ENCODE data around the gene PDE7B. TPM values are rescaled to one million over a fixed set of nuclear protein-coding genes. Genes with fewer than 3 reads are reported as not detected.

The PDE7B gene
- total and polyA plus RNA-seq, 2 of the 8 experiments (the other 6 are each of a cell fraction or from before 2014, with no cell fraction given): not detected

- Histone ChIP-seq H3K9ac (replicated peaks in 1 of 4; ENCODE audit: extremely low read depth in 1 of 4, low read depth in 3 of 4, low read length in 3 of 4) (no peak overlapping the region), H3K14ac (ENCODE audit: insufficient read length) (no peak overlapping the region), H2BK20ac (ENCODE audit: low read length) (no peak overlapping the region), H3K27me3 (replicated peaks in 1 of 4; ENCODE audit: control insufficient read depth in 3 of 4, extremely low read depth in 1 of 4, insufficient read depth in 3 of 4, low read length in 3 of 4) (no peaks in the 10 kb centered on the region), H3K4ac (replicated peaks; ENCODE audit: insufficient read length, low read depth, low read length) (no peak overlapping the region), H2BK15ac (ENCODE audit: low read length) (no peak overlapping the region), H2BK12ac (ENCODE audit: low read depth, low read length) (no peak overlapping the region), H3K4me2 (ENCODE audit: insufficient read depth in 1 of 2, low read depth in 2 of 2, low read length in 2 of 2) (no peak overlapping the region), H3K23me2 (ENCODE audit: low read depth, low read length) (no peaks in the 10 kb centered on the region), H3K79me2 (ENCODE audit: control insufficient read depth in 1 of 2, insufficient read depth in 2 of 2, low read length in 2 of 2) (no peaks in the 10 kb centered on the region), H2BK120ac (replicated peaks; ENCODE audit: low read depth, low read length) (no peak overlapping the region), H4K20me1 (replicated peaks in 1 of 2; ENCODE audit: control insufficient read depth in 1 of 2, insufficient read depth in 2 of 2, low read length in 2 of 2) (no peaks in the 10 kb centered on the region), H3K18ac (ENCODE audit: extremely low read depth, low read length) (no peak overlapping the region), H3K4me1 (replicated peaks in 1 of 4; ENCODE audit: control insufficient read depth in 3 of 4, insufficient read depth in 4 of 4, low read length in 3 of 4) (no peaks in the 10 kb centered on the region), H3K56ac (replicated peaks; ENCODE audit: insufficient read length, low read depth, low read length) (no peak overlapping the region), H4K5ac (ENCODE audit: insufficient read length, low read depth, low read length) (no peak overlapping the region), H3K9me3 (ENCODE audit: insufficient read depth in 2 of 2, low read depth in 1 of 2, low read length in 1 of 2) (no peaks in the 10 kb centered on the region), H2AK5ac (ENCODE audit: low read depth, low read length) (no peak overlapping the region), H3K27ac (ENCODE audit: low read depth, low read length) (no peak overlapping the region), H4K8ac (ENCODE audit: extremely low read depth, insufficient read depth, low read length) (no peak overlapping the region), H3K4me3 (ENCODE audit: extremely low read depth in 1 of 4, insufficient read depth in 2 of 4, low read depth in 3 of 4, low read length in 4 of 4) (no peak overlapping the region), H4K91ac (replicated peaks; ENCODE audit: insufficient read length, low read length) (no peak overlapping the region), H3K36me3 (ENCODE audit: control insufficient read depth in 2 of 4, insufficient read depth in 4 of 4, low read length in 3 of 4) (no peaks in the 10 kb centered on the region), H2BK5ac (ENCODE audit: low read depth, low read length) (no peak overlapping the region), H3K79me1 (ENCODE audit: low read depth, low read length) (no peaks in the 10 kb centered on the region), H2AFZ (ENCODE audit: low read length) (no peak overlapping the region), H3K23ac (ENCODE audit: insufficient read length) (no peak overlapping the region)
- no peak for FAIRE-seq
- ChIA-PET CTCF (ENCODE audit: partially characterized antibody) (interaction anchor here (1.0 to 2.7 kb wide), 3 partner anchors 18 to 38 kb away, joined by 3 to 7 read pairs (median 4); no protein-coding TSS in a partner anchor), POLR2A (ENCODE audit: partially characterized antibody) (no interaction called here)
- no peak for DNase-seq (ENCODE audit: low read depth in 1 of 2, low spot score in 2 of 2)
- TF ChIP-seq JUND (IDR thresholded peaks at IDR 0.05; ENCODE audit: low read length): no peak
- TF ChIP-seq MAFK (IDR thresholded peaks at IDR 0.05; ENCODE audit: low read depth, low read length): no peak
- TF ChIP-seq SIN3A (conservative IDR thresholded peaks at IDR 0.05 in 1 of 2, IDR thresholded peaks at IDR 0.05 in 1 of 2; ENCODE audit: low read depth in 1 of 2, low read length in 2 of 2): no peak
- no peak for TF ChIP-seq ASH2L (IDR thresholded peaks at IDR 0.05; ENCODE audit: low read length)
- no peak for TF ChIP-seq POLR2AphosphoS5 (IDR thresholded peaks at IDR 0.05; ENCODE audit: low read depth, low read length)
- no peak for TF ChIP-seq RXRA (IDR thresholded peaks at IDR 0.05; ENCODE audit: insufficient read depth, low read depth, low read length)
- no peak for TF ChIP-seq ZNF274 (IDR thresholded peaks at IDR 0.05; ENCODE audit: borderline replicate concordance, extremely low read depth, low read length)
- no peak for TF ChIP-seq GABPA (IDR thresholded peaks at IDR 0.05; ENCODE audit: borderline replicate concordance, insufficient read depth, low read length)
- no peak for TF ChIP-seq CTBP2 (IDR thresholded peaks at IDR 0.05; ENCODE audit: borderline replicate concordance, insufficient read depth, insufficient read length, low read length)
- TF ChIP-seq ATF2 (IDR thresholded peaks at IDR 0.05; ENCODE audit: low read length): no peak
- TF ChIP-seq USF2 (IDR thresholded peaks at IDR 0.05; ENCODE audit: low read length): no peak
- WGBS, 2 experiments (ENCODE audit: extremely low coverage in 1 of 2, insufficient coverage in 1 of 2, insufficient read length in 1 of 2, insufficient replicate concordance in 2 of 2, low coverage in 1 of 2, low lambda C conversion rate in 2 of 2, missing lambda C conversion rate in 1 of 2): 86% methylated on average over 1 of the region's 1 CpG; no CpG with 5 or more reads in 1 of the 2 experiments
Measured at GRCh38 chr6:135871878-135872277, 20.4 kb downstream of the PDE7B start.

All from H1 (cell line).